ENCODE data around the gene CLEC4F. TPM values are rescaled to one million over a fixed set of nuclear protein-coding genes. Genes with fewer than 3 reads are reported as not detected.

The CLEC4F gene
- total and polyA plus RNA-seq, 2 of the 13 experiments (the other 11 are each of a cell fraction or from before 2014, with no cell fraction given) = 0.12 to 0.13 TPM

DNA sequence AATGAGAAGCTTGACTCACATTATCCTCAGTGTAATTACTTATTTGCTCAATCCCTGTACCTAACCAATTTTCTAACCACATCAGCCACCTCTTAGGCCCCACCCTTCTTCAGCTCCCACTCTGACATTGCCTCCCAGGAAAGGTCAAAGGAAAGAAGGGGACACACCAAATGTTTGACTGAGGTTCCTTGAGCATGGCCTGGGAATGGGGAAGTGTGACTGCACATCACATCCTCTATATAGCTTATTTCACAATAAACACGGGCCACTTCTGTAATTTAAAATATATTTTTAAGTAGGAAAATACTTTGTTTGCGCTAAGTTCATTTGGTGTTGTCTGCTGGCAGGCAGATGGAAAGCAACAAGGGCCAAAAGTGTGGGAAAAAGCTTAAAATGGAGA, 26.9 kb downstream of the CLEC4F start (continued):
- TF ChIP-seq, protein P1, sequence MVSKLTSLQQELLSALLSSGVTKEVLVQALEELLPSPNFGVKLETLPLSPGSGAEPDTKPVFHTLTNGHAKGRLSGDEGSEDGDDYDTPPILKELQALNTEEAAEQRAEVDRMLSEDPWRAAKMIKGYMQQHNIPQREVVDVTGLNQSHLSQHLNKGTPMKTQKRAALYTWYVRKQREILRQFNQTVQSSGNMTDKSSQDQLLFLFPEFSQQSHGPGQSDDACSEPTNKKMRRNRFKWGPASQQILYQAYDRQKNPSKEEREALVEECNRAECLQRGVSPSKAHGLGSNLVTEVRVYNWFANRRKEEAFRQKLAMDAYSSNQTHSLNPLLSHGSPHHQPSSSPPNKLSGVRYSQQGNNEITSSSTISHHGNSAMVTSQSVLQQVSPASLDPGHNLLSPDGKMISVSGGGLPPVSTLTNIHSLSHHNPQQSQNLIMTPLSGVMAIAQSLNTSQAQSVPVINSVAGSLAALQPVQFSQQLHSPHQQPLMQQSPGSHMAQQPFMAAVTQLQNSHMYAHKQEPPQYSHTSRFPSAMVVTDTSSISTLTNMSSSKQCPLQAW (CRISPR knock-in tag; IDR thresholded peaks at IDR 0.05) = no peak
- no peak for TF ChIP-seq ZNF552 (CRISPR knock-in tag; IDR thresholded peaks at IDR 0.05; ENCODE audit: borderline replicate concordance)
- no peak for TF ChIP-seq ZBTB7A (CRISPR knock-in tag; IDR thresholded peaks at IDR 0.05)
- no peak for TF ChIP-seq ZNF10 (CRISPR knock-in tag; IDR thresholded peaks at IDR 0.05; ENCODE audit: borderline replicate concordance, low read depth)
- no peak for TF ChIP-seq KLF11 (CRISPR knock-in tag; IDR thresholded peaks at IDR 0.05)
- no peak for TF ChIP-seq ELF3 (CRISPR knock-in tag; IDR thresholded peaks at IDR 0.05)
- TF ChIP-seq ZNF460 (CRISPR knock-in tag; IDR thresholded peaks at IDR 0.05; ENCODE audit: borderline replicate concordance) = no peak
- TF ChIP-seq, protein P2, sequence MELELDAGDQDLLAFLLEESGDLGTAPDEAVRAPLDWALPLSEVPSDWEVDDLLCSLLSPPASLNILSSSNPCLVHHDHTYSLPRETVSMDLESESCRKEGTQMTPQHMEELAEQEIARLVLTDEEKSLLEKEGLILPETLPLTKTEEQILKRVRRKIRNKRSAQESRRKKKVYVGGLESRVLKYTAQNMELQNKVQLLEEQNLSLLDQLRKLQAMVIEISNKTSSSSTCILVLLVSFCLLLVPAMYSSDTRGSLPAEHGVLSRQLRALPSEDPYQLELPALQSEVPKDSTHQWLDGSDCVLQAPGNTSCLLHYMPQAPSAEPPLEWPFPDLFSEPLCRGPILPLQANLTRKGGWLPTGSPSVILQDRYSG (CRISPR knock-in tag; IDR thresholded peaks at IDR 0.05) = no peak
- no peak for TF ChIP-seq ZNF780A (CRISPR knock-in tag; IDR thresholded peaks at IDR 0.05)
- TF ChIP-seq, protein P3, sequence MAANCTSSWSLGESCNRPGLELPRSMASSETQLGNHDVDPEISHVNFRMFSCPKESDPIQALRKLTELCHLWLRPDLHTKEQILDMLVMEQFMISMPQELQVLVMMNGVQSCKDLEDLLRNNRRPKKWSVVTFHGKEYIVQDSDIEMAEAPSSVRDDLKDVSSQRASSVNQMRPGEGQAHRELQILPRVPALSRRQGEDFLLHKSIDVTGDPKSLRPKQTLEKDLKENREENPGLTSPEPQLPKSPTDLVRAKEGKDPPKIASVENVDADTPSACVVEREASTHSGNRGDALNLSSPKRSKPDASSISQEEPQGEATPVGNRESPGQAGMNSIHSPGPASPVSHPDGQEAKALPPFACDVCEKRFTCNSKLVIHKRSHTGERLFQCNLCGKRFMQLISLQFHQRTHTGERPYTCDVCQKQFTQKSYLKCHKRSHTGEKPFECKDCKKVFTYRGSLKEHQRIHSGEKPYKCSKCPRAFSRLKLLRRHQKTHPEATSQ (CRISPR knock-in tag; IDR thresholded peaks at IDR 0.05; ENCODE audit: borderline replicate concordance) = no peak
- TF ChIP-seq, protein P4, sequence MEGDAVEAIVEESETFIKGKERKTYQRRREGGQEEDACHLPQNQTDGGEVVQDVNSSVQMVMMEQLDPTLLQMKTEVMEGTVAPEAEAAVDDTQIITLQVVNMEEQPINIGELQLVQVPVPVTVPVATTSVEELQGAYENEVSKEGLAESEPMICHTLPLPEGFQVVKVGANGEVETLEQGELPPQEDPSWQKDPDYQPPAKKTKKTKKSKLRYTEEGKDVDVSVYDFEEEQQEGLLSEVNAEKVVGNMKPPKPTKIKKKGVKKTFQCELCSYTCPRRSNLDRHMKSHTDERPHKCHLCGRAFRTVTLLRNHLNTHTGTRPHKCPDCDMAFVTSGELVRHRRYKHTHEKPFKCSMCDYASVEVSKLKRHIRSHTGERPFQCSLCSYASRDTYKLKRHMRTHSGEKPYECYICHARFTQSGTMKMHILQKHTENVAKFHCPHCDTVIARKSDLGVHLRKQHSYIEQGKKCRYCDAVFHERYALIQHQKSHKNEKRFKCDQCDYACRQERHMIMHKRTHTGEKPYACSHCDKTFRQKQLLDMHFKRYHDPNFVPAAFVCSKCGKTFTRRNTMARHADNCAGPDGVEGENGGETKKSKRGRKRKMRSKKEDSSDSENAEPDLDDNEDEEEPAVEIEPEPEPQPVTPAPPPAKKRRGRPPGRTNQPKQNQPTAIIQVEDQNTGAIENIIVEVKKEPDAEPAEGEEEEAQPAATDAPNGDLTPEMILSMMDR (CRISPR knock-in tag; IDR thresholded peaks at IDR 0.05) = no peak

Data from HepG2 (cell line).